HepG2 (cell line): ENCODE data around the gene P2RX6. TPM values are rescaled to one million over a fixed set of nuclear protein-coding genes. Genes with fewer than 3 reads are reported as not detected.

Experiments
- FOXC1 ChIP-seq: sonication (generic); formaldehyde crosslinking; IDR thresholded peaks from 2 replicates; pipeline ENCODE4 v1.8.0; 2022; ENCODE audit warnings: mild to moderate bottlenecking, missing genetic modification reagents, borderline replicate concordance
- GATA4 ChIP-seq: sonication (generic); IDR thresholded peaks from 2 replicates; pipeline ENCODE4 v1.6.1; 2016; ENCODE audit warnings: antibody characterized with exemption, low read depth, borderline replicate concordance
- HNRNPL ChIP-seq: fragments of 200-400 bp; formaldehyde crosslinking; IDR thresholded peaks from 2 replicates; pipeline ENCODE4 v1.6.1; 2017; ENCODE audit warnings: mild to moderate bottlenecking, low read depth, low read length
- HOXA9 ChIP-seq: sonication (generic); formaldehyde crosslinking; IDR thresholded peaks from 2 replicates; pipeline ENCODE4 v1.8.1; 2022; ENCODE audit warnings: missing genetic modification reagents, mild to moderate bottlenecking, moderate library complexity, borderline replicate concordance
- KDM1A ChIP-seq: IDR thresholded peaks from 2 replicates; pipeline ENCODE4 v1.6.1; 2016; ENCODE audit warnings: missing compliant biosample characterization
- KLF13 ChIP-seq: sonication (generic); formaldehyde crosslinking; IDR thresholded peaks from 2 replicates; pipeline ENCODE4 v1.4.0; 2020; ENCODE audit warnings: mild to moderate bottlenecking, missing genetic modification reagents
- MED13 ChIP-seq: sonication (generic); formaldehyde crosslinking; IDR thresholded peaks from 2 replicates; pipeline ENCODE4 v1.5.0; 2020; ENCODE audit warnings: missing genetic modification reagents
- MXD1 ChIP-seq: sonication (generic); formaldehyde crosslinking; IDR thresholded peaks from 2 replicates; pipeline ENCODE4 v1.4.0; 2020; ENCODE audit warnings: mild to moderate bottlenecking, missing genetic modification reagents
- MZF1 ChIP-seq: sonication (generic); formaldehyde crosslinking; IDR thresholded peaks from 2 replicates; pipeline ENCODE4 v1.8.1; 2023; ENCODE audit warnings: mild to moderate bottlenecking, missing genetic modification reagents, borderline replicate concordance
- NCOR1 ChIP-seq: fragments of 200-600 bp; sonication (generic); IDR thresholded peaks from 2 replicates; pipeline ENCODE4 v1.7.0; 2017; ENCODE audit warnings: antibody characterized with exemption, low read length, borderline replicate concordance
- NR2C2 ChIP-seq: sonication (generic); formaldehyde crosslinking; IDR thresholded peaks from 2 replicates; pipeline ENCODE4 v1.4.0; 2020; ENCODE audit warnings: missing genetic modification reagents, mild to moderate bottlenecking, moderate library complexity, borderline replicate concordance
- RBM22 ChIP-seq: fragments of 200-400 bp; formaldehyde crosslinking; optimal IDR thresholded peaks from 2 replicates; pipeline ENCODE3; 2017; ENCODE audit warnings: mild to moderate bottlenecking, low read length, moderate library complexity
- SAFB2 ChIP-seq: sonication (generic); formaldehyde crosslinking; IDR thresholded peaks from 2 replicates; pipeline ENCODE4 v1.5.1; 2020; ENCODE audit warnings: missing genetic modification reagents, low read depth, mild to moderate bottlenecking, borderline replicate concordance
- SMAD1 ChIP-seq: sonication (generic); formaldehyde crosslinking; IDR thresholded peaks from 2 replicates; pipeline ENCODE4 v1.4.0; 2020; ENCODE audit warnings: missing genetic modification reagents, low read depth, mild to moderate bottlenecking, borderline replicate concordance
- SOX13 ChIP-seq, 3 experiments: fragments of 450-650 bp in 1 of 3; sonication (generic) in 1 of 3; formaldehyde crosslinking in 1 of 3; IDR thresholded peaks in 2 of 3; conservative IDR thresholded peaks in 1 of 3; 2 replicates each; pipeline versions ENCODE4 v1.5.0 to v1.6.1; 2016 to 2020; ENCODE audit warnings: antibody characterized with exemption in 1 of 3, mild to moderate bottlenecking in 1 of 3, missing compliant biosample characterization in 1 of 3, missing genetic modification reagents in 1 of 3, moderate library complexity in 1 of 3
- SOX5 ChIP-seq: IDR thresholded peaks from 2 replicates; pipeline ENCODE4 v1.6.1; 2016; ENCODE audit warnings: borderline replicate concordance
- SPEN ChIP-seq: sonication (generic); formaldehyde crosslinking; IDR thresholded peaks from 2 replicates; pipeline ENCODE4 v1.5.1; 2020; ENCODE audit warnings: low read depth, mild to moderate bottlenecking, missing genetic modification reagents
- ZBTB38 ChIP-seq: sonication (generic); formaldehyde crosslinking; IDR thresholded peaks from 2 replicates; pipeline ENCODE4 v1.5.1; 2020; ENCODE audit warnings: mild to moderate bottlenecking, missing genetic modification reagents
- ZNF17 ChIP-seq: sonication (generic); formaldehyde crosslinking; IDR thresholded peaks from 2 replicates; pipeline ENCODE4 v1.5.0; 2020; ENCODE audit warnings: mild to moderate bottlenecking, missing genetic modification reagents
- ZNF318 ChIP-seq: sonication (generic); formaldehyde crosslinking; IDR thresholded peaks from 2 replicates; pipeline ENCODE4 v1.4.0; 2020; ENCODE audit warnings: mild to moderate bottlenecking, missing genetic modification reagents
- ZNF343 ChIP-seq: sonication (generic); formaldehyde crosslinking; IDR thresholded peaks from 2 replicates; pipeline ENCODE4 v1.4.0; 2020; ENCODE audit warnings: mild to moderate bottlenecking, missing genetic modification reagents
- ZNF644 ChIP-seq: IDR thresholded peaks from 2 replicates; pipeline ENCODE4 v1.6.1; 2016; ENCODE audit warnings: low read depth
- polyA plus RNA-seq, 8 experiments: library from polyadenylated mRNA; depleted of rRNA in 3 of 8; stranded (reverse) in 7 of 8; unstranded in 1 of 8; fragments of >200 nt; fragmentation: Illumina TruSeq in 4 of 8; extraction: Trizol in 4 of 8; gene quantifications; 2 replicates each; pipeline versions ENCODE4 v1.2.1 to v1.2.3, GENCODE V29; 2011 to 2016; ENCODE audit warnings: low read depth in 4 of 8, missing spikeins in 1 of 8, mixed read lengths in 1 of 8; ENCODE audit not compliant: insufficient read depth in 1 of 8
- total RNA-seq, 5 experiments: library from RNA; depleted of rRNA; stranded (reverse); fragments of >200 nt; fragmentation: Illumina TruSeq; extraction: Trizol; gene quantifications; 2 replicates each; pipeline ENCODE4 v1.2.3, GENCODE V29; 2016; ENCODE audit warnings: low read depth in 1 of 5

The P2RX6 gene
- total and polyA plus RNA-seq, 2 of the 13 experiments (the other 11 are each of a cell fraction or from before 2014, with no cell fraction given) = 0.04 to 0.12 TPM

GRCh38 chr22:20979940-20980453 lies 35.0 kb upstream of the P2RX6 start (continued):
- TF ChIP-seq SOX13 (IDR thresholded peaks at IDR 0.05) (no peak), SOX13 (CRISPR knock-in tag; conservative IDR thresholded peaks at IDR 0.05 in 1 of 2, IDR thresholded peaks at IDR 0.05 in 1 of 2) (peak in 1 of 2 experiments; percentile 68; a peak in 2 of 4 replicates), ZNF644 (0 out of 2 replicates have a peak, but pooled peaks have one; percentile 27), MXD1 (CRISPR knock-in tag) (peak; percentile 66; the same call in 1 of the 2 replicates), MED13 (CRISPR knock-in tag) (no peak), SOX5 (CRISPR knock-in tag) (peak; percentile 63; the same call in 1 of the 2 replicates), SMAD1 (CRISPR knock-in tag) (peak; percentile 34; the same call in 1 of the 2 replicates), MZF1 (no peak), RBM22 (peak; percentile 47), HNRNPL (0 out of 2 replicates have a peak, but pooled peaks have one; percentile 74), SAFB2 (CRISPR knock-in tag) (no peak), KLF13 (CRISPR knock-in tag) (0 out of 2 replicates have a peak, but pooled peaks have one; percentile 28), ZNF343 (CRISPR knock-in tag) (no peak), KDM1A (0 out of 2 replicates have a peak, but pooled peaks have one; percentile 23), ZBTB38 (0 out of 2 replicates have a peak, but pooled peaks have one; percentile 36), ZNF318 (CRISPR knock-in tag) (no peak), GATA4 (no peak), SPEN (peak; percentile 75), HOXA9 (no peak), NR2C2 (CRISPR knock-in tag) (peak; percentile 66), ZNF17 (CRISPR knock-in tag) (no peak), NCOR1 (no peak), FOXC1 (peak; percentile 57)
